GM18861 (cell line): ENCODE results near the gene MS4A7.
A peak's percentile ranks its signal among the peaks of the same experiment; 100 is the strongest.

Experiments
- ATAC-seq: cut with Tn5 transposase; IDR thresholded peaks from one replicate; pipeline ENCODE4 v1.9.1; 2021; ENCODE audit not compliant: unreplicated experiment

MS4A7 gene

DNA sequence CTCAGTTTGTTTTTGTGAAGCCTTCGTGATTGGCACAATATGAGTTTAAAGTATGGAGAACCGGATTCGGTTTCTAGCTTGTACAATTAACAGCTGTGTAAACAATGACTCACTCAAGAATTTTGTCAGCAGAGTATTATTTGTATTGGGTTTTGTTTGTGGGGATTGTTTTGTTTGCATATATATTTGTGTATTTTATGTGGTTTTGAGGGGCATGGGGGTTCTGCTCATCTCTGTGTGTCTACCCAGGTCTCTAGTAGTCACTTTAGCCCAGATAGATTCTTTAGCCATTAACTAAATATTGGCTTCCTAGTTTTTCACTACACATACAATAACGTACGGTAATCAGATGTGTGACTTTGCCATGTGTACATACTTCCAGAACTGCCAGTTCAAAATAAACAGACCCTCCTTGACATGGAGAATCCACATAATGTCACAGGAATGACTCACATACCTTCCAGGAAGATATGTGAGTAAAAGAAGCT, 7.5 kb upstream of the MS4A7 start:
- no peak for ATAC-seq

DNA sequence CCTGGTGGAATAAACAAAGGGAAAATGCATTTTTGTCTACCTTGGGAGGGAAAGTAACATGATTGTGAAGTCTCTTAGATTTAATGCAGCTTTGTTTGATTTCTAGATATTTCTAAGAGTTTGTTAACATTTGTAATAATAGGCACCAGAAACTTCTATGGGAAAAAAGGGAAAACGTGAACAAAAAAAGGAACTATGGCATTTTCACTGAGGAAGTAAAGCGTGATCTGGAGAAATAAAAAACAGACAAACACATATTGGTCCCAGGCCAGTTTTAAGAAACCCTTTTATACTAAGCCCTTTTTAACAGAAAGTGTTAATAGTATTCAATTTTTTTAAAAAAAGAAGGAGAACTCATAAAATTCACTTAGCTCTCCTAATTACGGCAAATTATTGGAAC, 6.9 kb upstream of the MS4A7 start:
- no peak for ATAC-seq

DNA sequence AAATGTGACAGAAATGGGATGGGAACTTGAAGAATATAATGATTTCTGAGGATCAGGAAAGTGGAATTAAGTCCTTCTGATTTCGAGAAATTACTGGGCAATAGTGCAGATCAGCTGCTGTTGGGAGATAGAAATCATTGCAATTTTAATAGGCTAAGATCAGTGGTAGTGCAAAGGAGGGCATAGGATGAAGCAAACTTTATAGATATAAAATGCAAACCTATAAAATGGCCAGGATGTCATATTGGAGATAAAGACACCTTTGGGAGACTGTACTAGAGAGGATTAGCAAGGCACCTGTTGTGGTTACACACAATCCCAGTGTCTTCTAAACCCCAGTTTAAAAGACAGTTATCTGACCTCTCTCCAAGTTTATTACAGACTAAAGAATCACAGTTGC, 6.5 kb upstream of the MS4A7 start:
- no peak for ATAC-seq

DNA sequence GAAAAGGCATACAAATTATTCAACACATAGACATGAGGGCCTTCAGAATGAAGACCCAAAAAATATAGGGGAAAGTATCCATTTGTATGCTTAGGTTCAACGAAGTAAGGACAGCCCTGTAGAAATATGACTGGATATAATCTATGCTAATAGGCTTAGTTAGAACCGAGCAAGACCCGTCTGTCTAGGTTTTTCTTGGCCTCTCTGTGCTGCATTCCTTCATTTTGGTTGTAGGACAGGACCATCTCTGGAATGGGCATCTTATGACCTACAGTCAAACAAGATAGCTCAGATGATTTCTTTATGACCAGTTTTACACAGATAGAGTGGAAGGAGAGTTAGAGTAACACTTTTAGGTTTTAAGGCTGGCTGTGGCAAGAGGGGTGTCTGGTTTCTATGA, 5.6 kb upstream of the MS4A7 start:
- no peak for ATAC-seq

DNA sequence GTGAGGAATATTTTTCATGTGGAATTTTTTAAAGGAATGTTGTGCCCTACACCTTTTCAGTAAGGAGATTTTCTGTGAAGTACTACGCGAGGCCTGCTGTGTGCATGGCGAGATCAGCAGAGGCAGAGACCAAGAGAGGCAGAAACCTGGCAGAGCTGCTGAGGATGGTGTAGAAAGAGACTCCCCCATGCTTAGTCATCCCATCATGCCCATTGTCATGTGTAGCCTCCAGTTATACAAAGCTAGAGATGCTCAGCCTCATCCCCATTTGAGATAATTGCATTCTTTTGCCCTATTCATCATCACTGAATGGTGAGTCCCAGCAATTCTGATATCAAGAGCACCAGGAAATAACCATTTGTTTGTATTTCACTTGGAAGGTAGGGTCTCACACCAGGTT, 3.0 kb upstream of the MS4A7 start:
- no peak for ATAC-seq

DNA sequence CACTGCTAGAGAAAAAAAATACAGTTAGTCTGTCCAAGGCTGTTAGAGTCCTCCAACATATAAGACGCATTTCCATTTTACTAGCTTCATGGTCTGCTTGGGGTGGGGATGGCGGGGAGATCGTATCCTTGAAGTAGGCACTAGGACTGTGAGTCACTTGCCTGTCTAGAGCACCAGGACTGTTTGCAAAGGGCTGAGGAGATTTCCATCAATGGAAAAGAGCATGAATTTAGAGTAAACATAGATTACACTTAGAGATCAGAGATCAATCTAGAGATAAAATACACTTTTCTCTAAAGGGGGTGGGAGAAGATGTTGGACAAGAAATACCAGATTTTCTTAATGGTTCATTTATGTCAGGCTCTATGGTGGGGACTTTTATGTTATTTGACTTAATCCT, 1.7 kb upstream of the MS4A7 start:
- ATAC-seq: no peak

DNA sequence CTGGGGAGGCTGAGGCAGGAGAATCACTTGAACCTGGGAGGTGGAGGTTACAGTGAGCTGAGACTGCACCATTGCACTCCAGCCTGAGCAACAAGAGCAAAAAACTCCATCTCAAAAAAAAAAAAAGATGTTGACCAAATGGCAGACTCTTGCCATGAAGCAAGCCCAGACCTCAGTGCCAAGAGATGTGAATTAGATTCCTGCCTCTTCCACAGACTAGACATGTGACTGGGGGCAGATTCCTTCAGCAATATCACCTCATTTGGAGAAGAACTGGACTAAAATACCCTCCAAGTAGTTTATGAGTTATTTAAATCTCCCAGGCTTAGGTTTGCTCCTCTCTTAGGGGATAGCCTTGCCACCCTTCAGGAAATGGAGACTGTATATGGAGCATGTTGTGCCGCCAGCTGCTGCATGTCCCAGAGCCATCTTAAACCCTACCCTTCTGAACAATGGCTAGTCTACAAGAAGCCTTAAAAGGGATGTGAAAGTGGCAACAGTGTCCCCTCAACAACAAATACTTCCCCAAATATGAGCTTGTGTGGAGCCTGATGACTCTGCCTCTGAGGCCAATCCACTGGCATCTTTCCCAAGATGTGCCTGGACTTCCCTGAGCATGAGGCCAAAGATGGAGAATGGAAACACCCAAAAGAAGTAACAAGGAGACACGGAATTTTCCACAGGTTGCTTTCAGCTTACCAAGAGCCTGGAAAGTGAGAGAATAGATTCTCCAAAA, 763 bp upstream of the MS4A7 start:
- ATAC-seq: peak; percentile 46

DNA sequence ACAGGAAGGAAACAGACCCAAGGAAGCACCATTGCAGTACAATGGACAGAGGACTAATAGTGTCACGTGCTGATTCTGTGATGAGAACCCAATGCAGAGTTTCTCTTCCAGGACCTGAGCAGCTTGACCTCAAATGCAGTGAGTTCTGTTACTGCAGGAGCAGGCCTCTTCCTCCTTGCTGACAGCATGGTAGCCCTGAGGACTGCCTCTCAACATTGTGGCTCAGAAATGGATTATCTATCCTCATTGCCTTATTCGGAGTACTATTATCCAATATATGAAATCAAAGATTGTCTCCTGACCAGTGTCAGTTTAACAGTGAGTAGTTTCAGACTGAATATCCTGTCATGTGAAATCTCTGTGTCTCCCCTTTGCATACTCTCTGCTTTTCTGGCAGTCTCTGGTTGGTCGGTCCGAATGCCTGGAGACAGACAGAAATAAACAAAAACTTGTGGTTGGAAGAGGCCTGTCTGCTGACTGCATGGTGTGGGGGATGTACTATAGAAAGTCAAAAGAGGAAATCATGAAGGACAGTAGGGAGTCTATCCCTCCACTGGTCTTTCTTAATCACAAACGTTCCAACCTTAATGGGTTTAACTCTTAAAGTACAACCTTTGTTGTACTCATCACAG, 11.1 kb downstream of the MS4A7 start:
- ATAC-seq: peak; percentile 95

DNA sequence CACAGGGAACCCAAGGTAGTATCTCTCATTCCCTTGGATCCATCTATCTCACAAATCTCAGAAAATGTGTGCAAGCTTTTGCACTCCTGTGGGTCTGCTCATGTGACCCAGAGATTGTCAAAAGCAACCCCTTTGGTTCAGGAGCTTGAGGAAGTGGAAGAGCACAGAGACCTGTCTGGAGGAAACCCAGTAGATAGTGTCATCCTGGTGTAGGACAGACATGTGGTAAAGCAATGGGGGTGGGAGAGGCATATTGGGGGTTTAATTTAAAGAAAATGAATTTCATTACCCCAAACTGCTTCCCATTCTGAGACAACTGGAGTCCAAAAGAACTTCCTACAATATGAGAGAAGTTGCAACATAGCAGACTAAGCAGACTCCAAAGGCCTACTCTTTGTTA, 12.1 kb downstream of the MS4A7 start:
- ATAC-seq: no peak

DNA sequence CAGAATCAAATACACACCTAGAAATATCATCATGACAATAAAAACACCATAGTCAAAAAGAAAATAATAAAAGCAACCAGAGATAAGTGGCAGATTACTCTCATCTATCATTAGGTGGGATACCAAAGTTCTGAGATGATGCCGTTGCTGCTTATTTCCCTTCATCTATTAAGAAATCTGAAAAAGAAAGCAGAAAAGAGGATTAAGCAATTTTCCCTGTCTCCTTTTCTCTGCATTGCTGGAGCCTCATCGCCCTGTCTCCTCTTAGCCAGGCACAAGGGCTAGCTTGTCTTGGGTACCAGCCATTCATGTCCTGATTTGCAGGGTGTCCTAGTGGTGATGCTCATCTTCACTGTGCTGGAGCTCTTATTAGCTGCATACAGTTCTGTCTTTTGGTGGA, 14.0 kb downstream of the MS4A7 start:
- ATAC-seq: no peak

DNA sequence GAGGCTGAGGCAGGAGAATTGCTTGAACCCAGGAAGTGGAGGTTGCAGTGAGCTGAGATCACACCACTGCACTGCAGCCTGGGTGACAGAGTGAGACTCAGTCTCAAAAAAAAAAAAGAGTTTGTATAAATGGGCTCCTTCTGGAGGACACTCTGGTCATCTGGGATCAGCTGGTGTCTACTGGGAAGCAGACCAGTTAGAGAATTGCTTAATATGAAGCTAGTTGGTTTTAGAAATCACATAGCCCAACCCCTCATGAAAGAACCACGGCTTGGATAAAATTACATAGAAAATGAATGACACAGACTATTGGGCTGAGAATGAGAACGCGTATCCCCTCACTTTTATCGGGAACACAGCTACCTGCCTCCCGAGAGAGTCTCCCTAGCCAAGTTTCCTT, 14.7 kb downstream of the MS4A7 start:
- no peak for ATAC-seq

DNA sequence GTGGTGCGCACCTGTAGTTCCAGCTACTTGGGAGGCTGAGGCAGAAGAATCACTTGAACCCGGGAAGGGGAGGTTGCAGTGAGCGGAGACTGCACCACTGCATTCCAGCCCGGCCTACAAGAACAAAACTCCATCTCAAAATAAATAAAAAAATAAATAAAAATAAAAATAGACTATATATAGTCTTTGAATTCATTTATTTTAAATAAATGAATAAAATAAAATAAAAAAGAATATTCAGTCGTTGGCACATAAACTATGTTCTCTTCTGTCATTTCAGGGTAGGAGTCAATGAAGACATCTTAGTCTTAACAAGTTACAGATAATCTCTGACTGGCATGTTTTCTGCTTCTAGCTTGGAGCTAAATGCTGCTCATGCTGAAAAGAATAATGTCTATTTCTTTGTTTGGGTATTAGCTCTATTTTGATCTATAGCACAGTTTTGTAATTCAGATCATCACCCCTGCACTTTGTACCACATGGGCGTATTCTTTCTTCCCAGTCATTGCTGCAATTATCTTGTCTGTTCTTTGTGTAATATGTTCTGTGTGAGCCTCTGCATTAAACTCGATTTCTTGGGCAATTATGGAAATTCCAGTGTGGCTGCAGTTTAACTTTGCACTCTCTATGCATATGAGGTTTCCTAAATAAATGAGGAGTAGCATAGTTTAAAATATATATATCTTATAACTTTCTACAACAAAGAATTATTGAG, 16.5 kb downstream of the MS4A7 start:
- ATAC-seq: no peak

DNA sequence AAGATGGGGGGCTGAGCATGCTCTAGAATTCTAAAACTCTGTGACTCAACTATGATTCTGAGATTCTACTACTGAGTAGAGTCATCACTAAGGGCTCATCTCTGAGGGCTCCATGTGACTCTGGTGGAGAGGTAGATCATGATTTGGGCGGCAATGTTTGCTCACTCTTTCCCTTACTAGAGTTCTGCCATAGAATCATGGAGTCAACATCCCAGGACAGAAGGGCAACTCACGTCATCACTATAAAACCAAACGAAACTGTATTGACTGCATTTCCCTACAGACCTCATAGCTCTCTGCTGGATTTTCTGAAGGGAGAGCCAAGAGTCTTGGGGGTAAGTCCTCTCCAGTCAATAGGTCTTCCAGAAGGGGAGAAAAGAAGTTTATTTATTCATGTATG, 18.1 kb downstream of the MS4A7 start, which contains the start of gene MS4A14:
MS4A14 (plus strand) TSS at position 78 of the 400 bp plus-strand sequence; CDS start at position 198, 120 bp downstream.
- no peak for ATAC-seq

DNA sequence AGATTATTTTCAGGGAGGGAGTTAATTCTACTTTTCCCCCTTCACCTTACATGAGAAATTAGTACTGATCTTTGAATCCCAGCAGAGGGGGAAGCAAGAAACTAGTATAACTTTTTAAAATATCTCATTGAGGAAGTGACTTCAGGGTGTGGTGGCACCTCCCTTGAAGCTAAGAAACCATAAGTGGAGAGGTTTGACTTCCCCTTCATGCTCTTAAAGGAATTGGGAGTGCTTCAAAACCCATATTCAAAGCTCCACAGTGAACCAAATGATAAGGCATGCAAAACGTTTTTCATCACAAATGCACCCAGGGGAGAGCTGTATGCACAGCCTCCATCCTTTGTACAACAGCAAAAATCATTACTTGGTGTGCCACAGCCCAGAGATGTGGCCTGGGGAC, 18.5 kb downstream of the MS4A7 start:
- no peak for ATAC-seq

DNA sequence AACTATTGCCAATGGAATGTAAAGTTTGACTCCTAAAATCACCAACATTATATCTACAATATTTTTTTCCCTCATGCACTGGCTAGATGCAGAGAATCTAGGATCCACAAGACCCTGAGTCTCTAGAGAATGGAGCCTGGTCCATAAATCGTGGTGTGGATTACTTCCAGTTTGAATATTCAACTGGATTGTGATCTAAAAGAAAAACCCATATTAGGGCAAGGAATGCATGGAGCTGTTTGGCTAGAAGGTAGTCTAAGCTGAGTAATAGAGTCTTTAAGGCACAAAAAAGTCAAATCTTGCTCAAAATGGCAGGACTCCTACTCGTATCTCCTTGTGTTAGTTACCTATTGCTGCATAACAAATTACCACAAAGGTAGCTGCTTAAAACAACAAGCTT, 41.7 kb downstream of the MS4A7 start:
- no peak for ATAC-seq

DNA sequence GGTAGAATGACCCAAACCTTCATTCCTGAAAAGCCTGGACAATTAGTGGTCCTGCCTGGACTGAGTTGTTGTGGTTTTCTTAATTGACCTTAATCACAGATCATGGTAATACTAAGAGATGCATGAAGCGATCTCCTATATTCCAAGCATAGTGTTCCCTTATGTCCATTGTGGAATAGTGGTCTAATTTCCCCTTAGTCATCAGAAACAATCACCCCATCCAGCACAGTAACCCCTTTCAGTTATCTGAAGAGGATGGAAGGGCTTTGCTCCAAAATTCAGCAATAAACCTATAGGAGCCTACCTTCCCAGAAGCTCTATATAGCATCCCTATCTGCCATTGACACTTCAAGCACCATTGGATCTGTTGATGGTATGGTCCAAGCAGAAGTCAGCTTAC, 44.3 kb downstream of the MS4A7 start:
- ATAC-seq: no peak

DNA sequence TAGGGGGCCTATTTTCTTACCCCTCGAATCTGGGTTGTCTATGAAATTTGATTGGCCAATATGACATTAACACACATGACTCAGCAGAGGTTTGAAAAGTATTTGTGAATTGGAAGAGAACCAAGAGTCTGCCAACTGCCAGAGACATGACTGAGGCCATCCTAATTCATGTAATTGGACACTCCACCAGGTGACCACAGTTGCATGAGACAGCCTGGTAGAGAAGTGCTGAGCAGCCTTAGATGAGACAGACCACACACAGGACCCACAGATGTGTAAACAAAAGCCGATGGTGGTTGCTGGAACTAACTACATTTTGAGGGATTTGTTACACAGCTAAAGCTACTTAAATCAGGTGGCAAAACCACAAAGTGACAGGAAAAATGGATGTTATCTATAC, 50.2 kb downstream of the MS4A7 start:
- ATAC-seq: no peak

DNA sequence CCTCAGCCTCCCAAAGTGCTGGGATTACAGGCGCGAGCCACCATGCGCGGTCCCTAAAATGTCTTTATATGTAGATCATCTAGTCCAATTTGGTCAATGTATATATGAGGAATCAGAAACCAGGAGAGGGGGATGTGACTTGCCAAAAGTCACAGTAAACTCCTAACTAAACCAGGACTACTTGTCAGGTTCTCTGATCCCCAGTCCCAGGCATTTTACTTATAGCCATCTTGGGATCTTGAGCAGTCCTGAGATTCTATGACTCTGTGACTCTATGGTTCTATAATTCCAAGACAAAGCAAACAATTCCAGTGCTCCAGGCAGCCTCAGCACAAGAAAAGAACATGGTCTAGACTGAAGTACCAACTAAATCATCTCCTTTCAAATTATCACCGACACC, 50.9 kb downstream of the MS4A7 start, which contains the start of gene MS4A5:
MS4A5 (plus strand) TSS at position 301 of the 400 bp plus-strand sequence. CDS start 103 bp downstream, outside the sequence.
- ATAC-seq: no peak

DNA sequence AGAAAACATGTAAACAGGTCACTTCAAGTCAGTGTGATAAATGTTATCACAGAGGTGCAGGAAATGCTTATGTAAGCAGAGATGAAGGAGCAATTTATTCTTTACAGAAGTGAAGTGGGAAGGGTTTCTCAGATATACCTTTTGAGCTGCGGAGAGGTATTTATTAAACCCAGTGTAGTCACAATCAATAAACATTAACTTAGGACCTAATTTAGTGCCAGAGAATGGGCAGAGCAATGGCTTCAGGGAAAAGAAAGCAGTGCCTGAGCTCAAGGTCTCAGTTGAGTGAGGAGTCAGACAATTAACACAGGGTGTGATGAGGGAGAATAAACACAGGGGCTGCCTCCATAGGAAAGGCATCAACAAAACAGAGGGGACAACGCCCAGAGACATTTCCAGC, 52.9 kb downstream of the MS4A7 start:
- no peak for ATAC-seq

DNA sequence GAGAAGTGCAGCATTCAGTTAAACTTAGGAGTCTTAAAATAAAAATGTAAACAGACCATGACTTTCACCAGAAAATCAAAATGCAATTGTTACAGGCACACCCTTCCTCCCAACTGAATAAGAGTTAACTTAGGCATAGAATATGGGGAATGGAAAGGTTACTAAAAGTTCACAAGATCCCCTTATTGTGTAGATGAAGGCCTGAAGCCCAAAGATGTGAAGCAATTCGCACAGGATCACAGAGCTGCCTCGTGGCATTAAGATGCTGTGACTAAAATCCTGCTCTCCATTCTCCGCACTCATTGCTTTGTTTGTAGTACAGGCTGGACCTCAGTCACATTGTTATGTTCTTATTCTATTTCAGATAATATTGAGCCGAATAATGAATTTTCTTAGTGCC, 55.1 kb downstream of the MS4A7 start:
- ATAC-seq: no peak
